Kidney epithelial cell (primary cell): Measurements from ENCODE around the gene HPCAL1. TPM values are rescaled to one million over a fixed set of nuclear protein-coding genes. Genes with fewer than 3 reads are reported as not detected.

ENCODE experiments used
- DNase-seq: peaks from one replicate; pipeline ENCODE4 v3.0.0-alpha.2; 2010; ENCODE audit warnings: low read depth
- H3K27me3 ChIP-seq: 2 replicates; pipeline ENCODE4 v1.6.0; 2011; ENCODE audit warnings: low read length; ENCODE audit not compliant: control insufficient read depth, insufficient read depth
- H3K36me3 ChIP-seq: 2 replicates; pipeline ENCODE4 v1.5.1; 2011; ENCODE audit warnings: low read length; ENCODE audit not compliant: control insufficient read depth, insufficient read depth
- H3K4me3 ChIP-seq: 2 replicates; pipeline ENCODE4 v1.5.1; 2011; ENCODE audit warnings: low read depth, mild to moderate bottlenecking, control low read depth, low read length
- CTCF ChIP-seq: IDR thresholded peaks from 2 replicates; pipeline ENCODE4 v1.5.1; 2011; ENCODE audit warnings: mild to moderate bottlenecking, moderate library complexity, low read length, control low read depth, inconsistent platforms; ENCODE audit not compliant: insufficient read depth, poor library complexity, severe bottlenecking
- total RNA-seq: library from RNA; depleted of rRNA; stranded (reverse); fragments of >200 nt; gene quantifications from 2 replicates; pipeline ENCODE4 v1.2.3, GENCODE V29; 2015

Gene HPCAL1
- total RNA-seq, 1 donor from 2014 or later, result 33.7 TPM

GRCh38 chr2:10398496-10398895, 95.8 kb downstream of the HPCAL1 start:
- no peaks in the 10 kb centered on the region for H3K36me3 ChIP-seq
- DNase-seq, result no peak
- TF ChIP-seq CTCF, result no peak
- no peak overlapping the region for H3K4me3 ChIP-seq
- no peaks in the 10 kb centered on the region for H3K27me3 ChIP-seq

- no peak overlapping the region for H3K4me3 ChIP-seq
- DNase-seq, result no peak
- no peak for TF ChIP-seq CTCF
- H3K27me3 ChIP-seq, result no peaks in the 10 kb centered on the region
- no peaks in the 10 kb centered on the region for H3K36me3 ChIP-seq
These were observed 96.7 kb downstream of the HPCAL1 start for GRCh38 chr2:10399358-10399757.

GRCh38 chr2:10400002-10400401, 97.3 kb downstream of the HPCAL1 start:
- DNase-seq, result no peak
- TF ChIP-seq CTCF, result no peak
- no peaks in the 10 kb centered on the region for H3K36me3 ChIP-seq
- H3K27me3 ChIP-seq, result no peaks in the 10 kb centered on the region
- H3K4me3 ChIP-seq, result no peak overlapping the region

- no peak for TF ChIP-seq CTCF
- Histone ChIP-seq H3K4me3 (no peak overlapping the region), H3K27me3 (no peaks in the 10 kb centered on the region), H3K36me3 (no peaks in the 10 kb centered on the region)
- no peak for DNase-seq
These were observed 97.9 kb downstream of the HPCAL1 start for GRCh38 chr2:10400568-10400977.

GRCh38 chr2:10400978-10401951, 98.6 kb downstream of the HPCAL1 start:
- Histone ChIP-seq H3K4me3 (no peak overlapping the region), H3K36me3 (no peaks in the 10 kb centered on the region), H3K27me3 (no peaks in the 10 kb centered on the region)
- no peak for TF ChIP-seq CTCF
- DNase-seq, result no peak
